Activated naive CD8-positive, alpha-beta T cell treated with anti-CD3 and anti-CD28 coated beads for 36 hours (primary cell): ENCODE results near the gene HOGA1. TPM values are rescaled to one million over a fixed set of nuclear protein-coding genes. Genes with fewer than 3 reads are reported as not detected.
"Not testable (repeated sequence)": the region's sequence is repeated elsewhere in the genome, so short reads cannot be mapped to it uniquely, and the experiment has no call there.

ENCODE experiments used
- DNase-seq: peaks from one replicate; pipeline ENCODE4 v3.0.0; 2021
- H3K27ac Mint-ChIP-seq: one replicate; pipeline ENCODE4 v1.8.0; 2022; ENCODE audit warnings: mild to moderate bottlenecking, moderate library complexity, mixed read lengths
- H3K27me3 Mint-ChIP-seq: one replicate; pipeline ENCODE4 v1.8.0; 2022; ENCODE audit warnings: mild to moderate bottlenecking, mixed read lengths
- H3K36me3 Mint-ChIP-seq: one replicate; pipeline ENCODE4 v1.8.0; 2021; ENCODE audit warnings: mild to moderate bottlenecking, mixed read lengths
- H3K4me1 Mint-ChIP-seq: one replicate; pipeline ENCODE4 v1.8.0; 2021; ENCODE audit warnings: mixed read lengths
- H3K4me3 Mint-ChIP-seq: one replicate; pipeline ENCODE4 v1.8.0; 2022; ENCODE audit warnings: mild to moderate bottlenecking, moderate library complexity, mixed read lengths
- H3K9me3 Mint-ChIP-seq: one replicate; pipeline ENCODE4 v1.8.0; 2022; ENCODE audit warnings: mixed read lengths
- total RNA-seq, 2 experiments: library from RNA; stranded (reverse); gene quantifications; one replicate each; pipeline ENCODE4 v1.2.3, GENCODE V29; 2021

Gene HOGA1
- total RNA-seq, 2 experiments from 2014 or later: not detected

- Mint-ChIP-seq H3K27me3 (no peaks in the 10 kb centered on the region), H3K4me3 (no peak overlapping the region), H3K4me1 (no peaks in the 10 kb centered on the region), H3K36me3 (no peaks in the 10 kb centered on the region), H3K27ac (no peak overlapping the region), H3K9me3 (no peaks in the 10 kb centered on the region)
- DNase-seq: no peak
These were observed 23.0 kb downstream of the HOGA1 start for GRCh38 chr10:97607095-97607636.

GRCh38 chr10:97608991-97609561 is 24.9 kb downstream of the HOGA1 start:
- no peak overlapping the region for H3K27ac Mint-ChIP-seq
- H3K4me1 Mint-ChIP-seq: no peaks in the 10 kb centered on the region
- H3K4me3 Mint-ChIP-seq: no peak overlapping the region
- H3K9me3 Mint-ChIP-seq: no peaks in the 10 kb centered on the region
- no peaks in the 10 kb centered on the region for H3K27me3 Mint-ChIP-seq
- H3K36me3 Mint-ChIP-seq: no peaks in the 10 kb centered on the region
- no peak for DNase-seq

GRCh38 chr10:97611473-97611872 is 27.3 kb downstream of the HOGA1 start:
- Mint-ChIP-seq H3K27ac (no peak overlapping the region), H3K27me3 (no peaks in the 10 kb centered on the region), H3K4me3 (no peak overlapping the region), H3K36me3 (no peaks in the 10 kb centered on the region), H3K4me1 (no peaks in the 10 kb centered on the region), H3K9me3 (no peaks in the 10 kb centered on the region)
- DNase-seq: no peak

GRCh38 chr10:97612386-97612785 is 28.2 kb downstream of the HOGA1 start:
- Mint-ChIP-seq H3K27me3 (no peaks in the 10 kb centered on the region), H3K36me3 (no peaks in the 10 kb centered on the region), H3K27ac (no peak overlapping the region), H3K9me3 (no peaks in the 10 kb centered on the region), H3K4me3 (no peak overlapping the region), H3K4me1 (no peaks in the 10 kb centered on the region)
- DNase-seq: no peak

- H3K27me3 Mint-ChIP-seq: no peaks in the 10 kb centered on the region
- DNase-seq: no peak
- no peaks in the 10 kb centered on the region for H3K9me3 Mint-ChIP-seq
- no peaks in the 10 kb centered on the region for H3K4me1 Mint-ChIP-seq
- H3K36me3 Mint-ChIP-seq: no peaks in the 10 kb centered on the region
- H3K27ac Mint-ChIP-seq: no peak overlapping the region
- H3K4me3 Mint-ChIP-seq: no peak overlapping the region
These were observed 34.1 kb downstream of the HOGA1 start for GRCh38 chr10:97618285-97618684.

GRCh38 chr10:97618733-97619132 is 34.5 kb downstream of the HOGA1 start:
- no peaks in the 10 kb centered on the region for H3K27me3 Mint-ChIP-seq
- H3K4me3 Mint-ChIP-seq: no peak overlapping the region
- H3K9me3 Mint-ChIP-seq: no peaks in the 10 kb centered on the region

GRCh38 chr10:97623277-97623676 is 39.1 kb downstream of the HOGA1 start:
- no peak for DNase-seq
- Mint-ChIP-seq H3K36me3 (no peaks in the 10 kb centered on the region), H3K27me3 (no peaks in the 10 kb centered on the region), H3K9me3 (no peaks in the 10 kb centered on the region), H3K4me3 (no peak overlapping the region), H3K4me1 (no peaks in the 10 kb centered on the region), H3K27ac (no peak overlapping the region)

More at GRCh38 chr10:97618733-97619132, 34.5 kb downstream of the HOGA1 start:
- DNase-seq: no peak
- H3K27ac Mint-ChIP-seq: no peak overlapping the region
- H3K4me1 Mint-ChIP-seq: no peaks in the 10 kb centered on the region
- no peaks in the 10 kb centered on the region for H3K36me3 Mint-ChIP-seq

- H3K27me3 Mint-ChIP-seq: no peaks in the 10 kb centered on the region
- no peak overlapping the region for H3K4me3 Mint-ChIP-seq
- no peak overlapping the region for H3K27ac Mint-ChIP-seq
- no peak for DNase-seq
- H3K9me3 Mint-ChIP-seq: no peaks in the 10 kb centered on the region
- H3K36me3 Mint-ChIP-seq: no peaks in the 10 kb centered on the region
- H3K4me1 Mint-ChIP-seq: peaks cover 4% of the 10 kb centered on the region
These were observed 43.5 kb downstream of the HOGA1 start for GRCh38 chr10:97627731-97628130.

GRCh38 chr10:97628228-97628627 is 44.0 kb downstream of the HOGA1 start:
- H3K27me3 Mint-ChIP-seq: no peaks in the 10 kb centered on the region
- H3K9me3 Mint-ChIP-seq: no peaks in the 10 kb centered on the region
- H3K27ac Mint-ChIP-seq: no peak overlapping the region
- no peak for DNase-seq
- H3K36me3 Mint-ChIP-seq: peaks cover under 1% of the 10 kb centered on the region
- H3K4me1 Mint-ChIP-seq: peaks cover 7% of the 10 kb centered on the region
- no peak overlapping the region for H3K4me3 Mint-ChIP-seq

GRCh38 chr10:97629289-97629688 is 45.1 kb downstream of the HOGA1 start:
- Mint-ChIP-seq H3K27me3 (no peaks in the 10 kb centered on the region), H3K36me3 (peaks cover 2% of the 10 kb centered on the region), H3K4me1 (peaks cover 14% of the 10 kb centered on the region), H3K4me3 (no peak overlapping the region), H3K27ac (no peak overlapping the region), H3K9me3 (no peaks in the 10 kb centered on the region)
- no peak for DNase-seq

- peaks cover 14% of the 10 kb centered on the region for H3K4me1 Mint-ChIP-seq
These were observed 46.9 kb downstream of the HOGA1 start for GRCh38 chr10:97631098-97631497.

GRCh38 chr10:97632949-97633884 is 49.0 kb downstream of the HOGA1 start, which contains the start of gene MORN4:
Gene MORN4, minus strand, starts transcription at chr10:97633500. Its CDS starts 13,847 bp downstream, at chr10:97619653.
- H3K27me3 Mint-ChIP-seq: no peaks in the 10 kb centered on the region
- H3K4me1 Mint-ChIP-seq: peaks cover 14% of the 10 kb centered on the region
- H3K36me3 Mint-ChIP-seq: peaks cover 2% of the 10 kb centered on the region
- H3K9me3 Mint-ChIP-seq: no peaks in the 10 kb centered on the region
- DNase-seq: peak; percentile 91
- peak within 1 kb of the TSS; percentile 91 for H3K27ac Mint-ChIP-seq
- peak within 1 kb of the TSS; percentile 99 for H3K4me3 Mint-ChIP-seq

More at GRCh38 chr10:97631098-97631497, 46.9 kb downstream of the HOGA1 start:
- no peak for DNase-seq
- Mint-ChIP-seq H3K27ac (no peak overlapping the region), H3K27me3 (no peaks in the 10 kb centered on the region), H3K36me3 (peaks cover 2% of the 10 kb centered on the region), H3K9me3 (no peaks in the 10 kb centered on the region), H3K4me3 (no peak overlapping the region)

GRCh38 chr10:97633921-97634320 is 49.7 kb downstream of the HOGA1 start:
- Mint-ChIP-seq H3K27me3 (no peaks in the 10 kb centered on the region), H3K36me3 (peaks cover 2% of the 10 kb centered on the region), H3K4me3 (peak overlapping the region; percentile 99), H3K9me3 (no peaks in the 10 kb centered on the region), H3K27ac (peak overlapping the region; percentile 91), H3K4me1 (peaks cover 14% of the 10 kb centered on the region)
- DNase-seq: peak; percentile 15

- DNase-seq: no peak
- H3K36me3 Mint-ChIP-seq: peaks cover 2% of the 10 kb centered on the region
- H3K27me3 Mint-ChIP-seq: no peaks in the 10 kb centered on the region
- no peak overlapping the region for H3K4me3 Mint-ChIP-seq
- no peak overlapping the region for H3K27ac Mint-ChIP-seq
- no peaks in the 10 kb centered on the region for H3K9me3 Mint-ChIP-seq
- H3K4me1 Mint-ChIP-seq: peaks cover 19% of the 10 kb centered on the region
These were observed 51.4 kb downstream of the HOGA1 start for GRCh38 chr10:97635577-97635976.

- H3K27me3 Mint-ChIP-seq, DNase-seq, H3K9me3 Mint-ChIP-seq, H3K27ac Mint-ChIP-seq, H3K4me3 Mint-ChIP-seq, H3K36me3 Mint-ChIP-seq: not testable (repeated sequence)
- peaks cover 22% of the 10 kb centered on the region for H3K4me1 Mint-ChIP-seq
These were observed 54.9 kb downstream of the HOGA1 start for GRCh38 chr10:97639090-97639489.
